ENCODE results near the gene CXCL17. TPM values are rescaled to one million over a fixed set of nuclear protein-coding genes. Genes with fewer than 3 reads are reported as not detected.
A peak's percentile ranks its signal among the peaks of the same experiment; 100 is the strongest.

Gene CXCL17
- total and polyA plus RNA-seq, 2 donors (not counting 1 experiment from before 2014, with no cell fraction given) = not detected

DNA sequence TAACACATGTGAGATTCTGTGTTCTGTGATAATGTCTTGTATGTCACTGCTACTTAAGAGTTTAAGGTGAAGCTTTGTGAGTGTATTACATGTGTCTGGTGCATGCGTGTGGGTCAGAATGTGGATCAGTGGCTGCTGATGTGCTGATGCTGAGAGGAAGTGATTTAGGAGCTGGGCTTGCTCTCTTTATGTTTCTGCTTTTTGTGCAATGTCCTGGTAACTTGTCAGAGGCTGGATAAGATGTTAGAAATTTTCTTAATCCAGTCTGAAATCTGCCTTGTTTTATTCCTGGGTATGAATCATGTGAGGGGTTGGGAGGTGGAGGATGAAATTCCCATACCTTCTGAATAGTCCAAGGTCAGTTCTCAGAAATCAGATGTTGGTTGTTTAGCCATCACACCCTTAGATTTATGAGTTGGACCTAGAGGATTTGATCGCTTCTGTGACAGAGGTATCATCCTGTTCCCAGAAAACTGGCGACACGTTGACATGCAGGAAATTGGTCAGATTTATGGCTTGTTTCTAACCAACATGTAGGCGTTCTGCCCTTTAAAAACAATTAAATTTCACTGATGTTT is 24.5 kb upstream of the CXCL17 start:
- Histone ChIP-seq H3K27me3 (replicated peaks in 1 of 4; ENCODE audit: control extremely low read depth in 1 of 4, control insufficient read depth in 3 of 4, insufficient read depth in 4 of 4, low read length in 3 of 4) (no peaks in the 10 kb centered on the region), H3K9ac (ENCODE audit: low read length) (peak overlapping the region; percentile 8), H3K79me2 (ENCODE audit: control insufficient read depth, insufficient read depth, low read length) (no peaks in the 10 kb centered on the region), H2AFZ (ENCODE audit: insufficient read depth, low read depth, low read length, poor library complexity, severe bottlenecking) (peak overlapping the region; percentile 34), H4K20me1 (ENCODE audit: control insufficient read depth, insufficient read depth, low read length, poor library complexity, severe bottlenecking) (no peaks in the 10 kb centered on the region), H3K4me3 (ENCODE audit: control extremely low read depth in 1 of 5, extremely low read depth in 1 of 5, insufficient read depth in 1 of 5, low read depth in 2 of 5, low read length in 4 of 5) (peak overlapping the region in 1 of 5 experiments; percentile 40), H3K4me2 (replicated peaks; ENCODE audit: low read depth, low read length, poor library complexity, severe bottlenecking) (peak overlapping the region; percentile 47), H3K9me3 (ENCODE audit: control extremely low read depth in 1 of 3, control insufficient read depth in 2 of 3, insufficient read depth in 1 of 3, low read length in 2 of 3) (no peaks in the 10 kb centered on the region), H3K36me3 (replicated peaks in 1 of 2; ENCODE audit: control extremely low read depth in 1 of 2, control insufficient read depth in 1 of 2, extremely low read depth in 1 of 2, insufficient read depth in 2 of 2, low read length in 1 of 2) (no peaks in the 10 kb centered on the region), H3K27ac (ENCODE audit: low read length in 2 of 2) (peak overlapping the region in 1 of 2 donors; percentile 83), H3K4me1 (ENCODE audit: control insufficient read depth in 2 of 2, insufficient read depth in 2 of 2, low read length in 2 of 2) (peaks cover 47 to 57% of the 10 kb centered on the region in 2 donors)
- ChIA-PET CTCF (interaction anchor here (1.2 to 11.9 kb wide), 15 partner anchors 12 to 158 kb away, joined by 3 to 169 read pairs (median 6); partner anchors contain the start of gene CEACAM1), POLR2A (interaction anchor here (0.5 to 1.1 kb wide), 2 partner anchors 35 to 63 kb away, joined by 3 read pairs; no protein-coding TSS in a partner anchor)
- intact Hi-C loops (cut with micrococcal nuclease) = no loop called here
- Mint-ChIP-seq H3K27me3 (no peaks in the 10 kb centered on the region), H3K9me3 (ENCODE audit: insufficient read depth) (no peaks in the 10 kb centered on the region), H3K27ac (peak overlapping the region; percentile 93), H3K4me3 (peak overlapping the region; percentile 69), H3K4me1 (peaks cover 57% of the 10 kb centered on the region)
- DNase-seq (peak; percentile 38), ATAC-seq (ENCODE audit: low read depth) (no peak)
- 33% methylated on average over 2 of the region's 5 CpGs for WGBS (ENCODE audit: insufficient coverage)
- no peak for TF ChIP-seq EZH2 (IDR thresholded peaks at IDR 0.05; ENCODE audit: borderline replicate concordance, insufficient read depth, low read depth, low read length, poor library complexity, severe bottlenecking)
- TF ChIP-seq, protein P1, sequence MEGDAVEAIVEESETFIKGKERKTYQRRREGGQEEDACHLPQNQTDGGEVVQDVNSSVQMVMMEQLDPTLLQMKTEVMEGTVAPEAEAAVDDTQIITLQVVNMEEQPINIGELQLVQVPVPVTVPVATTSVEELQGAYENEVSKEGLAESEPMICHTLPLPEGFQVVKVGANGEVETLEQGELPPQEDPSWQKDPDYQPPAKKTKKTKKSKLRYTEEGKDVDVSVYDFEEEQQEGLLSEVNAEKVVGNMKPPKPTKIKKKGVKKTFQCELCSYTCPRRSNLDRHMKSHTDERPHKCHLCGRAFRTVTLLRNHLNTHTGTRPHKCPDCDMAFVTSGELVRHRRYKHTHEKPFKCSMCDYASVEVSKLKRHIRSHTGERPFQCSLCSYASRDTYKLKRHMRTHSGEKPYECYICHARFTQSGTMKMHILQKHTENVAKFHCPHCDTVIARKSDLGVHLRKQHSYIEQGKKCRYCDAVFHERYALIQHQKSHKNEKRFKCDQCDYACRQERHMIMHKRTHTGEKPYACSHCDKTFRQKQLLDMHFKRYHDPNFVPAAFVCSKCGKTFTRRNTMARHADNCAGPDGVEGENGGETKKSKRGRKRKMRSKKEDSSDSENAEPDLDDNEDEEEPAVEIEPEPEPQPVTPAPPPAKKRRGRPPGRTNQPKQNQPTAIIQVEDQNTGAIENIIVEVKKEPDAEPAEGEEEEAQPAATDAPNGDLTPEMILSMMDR (IDR thresholded peaks at IDR 0.05) = no peak
